Skeletal muscle tissue (tissue), 4 donors: ENCODE results near the gene CDS1. TPM values are rescaled to one million over a fixed set of nuclear protein-coding genes. Genes with fewer than 3 reads are reported as not detected.
"Not testable (repeated sequence)": the region's sequence is repeated elsewhere in the genome, so short reads cannot be mapped to it uniquely, and the experiment has no call there.

ENCODE experiments used
- H3K27ac ChIP-seq: one replicate; pipeline ENCODE4 v1.7.0; 2013; ENCODE audit warnings: mild to moderate bottlenecking, low read depth, low read length, inconsistent platforms
- H3K27me3 ChIP-seq, 3 donors: one replicate each; pipeline ENCODE4 v1.7.0; 2013; ENCODE audit warnings: low read length in 3 of 3; ENCODE audit not compliant: control insufficient read depth in 3 of 3, insufficient read depth in 3 of 3
- H3K36me3 ChIP-seq, 3 donors: one replicate each; pipeline ENCODE4 v1.7.0; 2013; ENCODE audit warnings: low read length in 3 of 3; ENCODE audit not compliant: control insufficient read depth in 3 of 3, insufficient read depth in 3 of 3
- H3K4me1 ChIP-seq, 3 donors: one replicate each; pipeline ENCODE4 v1.7.0; 2013; ENCODE audit warnings: low read length in 3 of 3, mild to moderate bottlenecking in 3 of 3; ENCODE audit not compliant: control insufficient read depth in 3 of 3, insufficient read depth in 3 of 3
- H3K4me3 ChIP-seq, 3 donors: one replicate each; pipeline ENCODE4 v1.7.0; 2013; ENCODE audit warnings: low read length in 3 of 3
- H3K9ac ChIP-seq, 3 donors: one replicate each; pipeline ENCODE4 v1.7.0; 2013; ENCODE audit warnings: low read length in 3 of 3, mild to moderate bottlenecking in 3 of 3, moderate library complexity in 2 of 3, low read depth in 1 of 3
- H3K9me3 ChIP-seq, 3 donors: one replicate each; pipeline ENCODE4 v1.7.0; 2013; ENCODE audit warnings: low read length in 3 of 3; ENCODE audit not compliant: control insufficient read depth in 3 of 3
- total RNA-seq: library from RNA; depleted of rRNA; stranded (reverse); fragments of >200 nt; gene quantifications from one replicate; pipeline ENCODE4 v1.2.3, GENCODE V29; 2014
- donor health status: Osteomylitis.

The CDS1 gene
- total RNA-seq, 1 donor from 2014 or later = 0.52 TPM

DNA sequence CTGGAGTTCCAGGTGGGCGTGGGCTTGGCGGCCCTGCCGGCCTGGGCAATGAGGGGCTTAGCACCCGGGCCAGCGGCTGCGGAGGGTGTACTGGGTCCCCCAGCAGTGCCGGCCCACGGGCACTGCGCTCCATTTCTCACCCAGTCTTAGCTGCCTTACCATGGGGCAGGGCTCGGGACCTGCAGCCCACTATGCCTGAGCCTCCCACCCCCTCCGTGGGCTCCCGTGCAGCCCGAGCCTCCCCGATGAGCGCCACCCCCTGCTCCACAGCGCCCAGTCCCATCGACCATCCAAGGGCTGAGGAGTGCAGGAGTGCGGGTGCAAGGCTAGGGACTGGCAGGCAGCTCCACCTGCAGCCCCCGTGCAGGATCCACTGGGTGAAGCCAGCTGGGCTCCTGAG, 81.8 kb downstream of the CDS1 start:
- not testable (repeated sequence) for H3K36me3 ChIP-seq, H3K27ac ChIP-seq, H3K4me3 ChIP-seq, H3K4me1 ChIP-seq, H3K27me3 ChIP-seq, H3K9me3 ChIP-seq, H3K9ac ChIP-seq

GRCh38 chr4:84666439-84666838, 83.5 kb downstream of the CDS1 start:
- H3K27ac ChIP-seq = no peak overlapping the region
- H3K9me3 ChIP-seq = no peaks in the 10 kb centered on the region
- peaks cover 5 to 16% (median 6%) of the 10 kb centered on the region in 3 donors for H3K36me3 ChIP-seq
- no peaks in the 10 kb centered on the region for H3K27me3 ChIP-seq
- H3K9ac ChIP-seq = no peak overlapping the region
- H3K4me1 ChIP-seq = no peaks in the 10 kb centered on the region
- H3K4me3 ChIP-seq = no peak overlapping the region

- H3K36me3 ChIP-seq = peaks cover 10 to 35% (median 16%) of the 10 kb centered on the region in 3 donors
- no peaks in the 10 kb centered on the region for H3K27me3 ChIP-seq
- H3K4me1 ChIP-seq = no peaks in the 10 kb centered on the region
- H3K9ac ChIP-seq = no peak overlapping the region
- no peaks in the 10 kb centered on the region for H3K9me3 ChIP-seq
- H3K4me3 ChIP-seq = no peak overlapping the region
- no peak overlapping the region for H3K27ac ChIP-seq
These were observed 86.3 kb downstream of the CDS1 start for GRCh38 chr4:84669201-84669600.

DNA sequence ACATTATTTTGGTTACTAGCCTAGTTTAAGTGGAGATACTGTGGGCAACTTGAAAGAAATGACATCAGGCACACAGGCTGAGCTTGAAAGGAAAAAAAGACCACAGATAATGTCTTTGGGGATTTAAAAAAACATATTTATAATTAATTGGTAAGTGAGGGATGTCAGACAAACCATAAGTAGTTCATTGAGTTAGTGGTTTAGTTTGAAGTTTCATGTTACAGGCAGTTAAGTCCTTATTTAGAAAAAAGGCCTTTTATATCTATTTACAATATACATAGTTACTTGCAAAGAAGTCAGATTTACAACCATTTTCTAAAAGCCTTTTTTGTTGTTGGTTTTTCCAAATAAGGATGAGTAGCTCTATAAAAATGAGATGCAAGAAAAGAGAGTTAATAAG, 89.2 kb downstream of the CDS1 start:
- H3K4me3 ChIP-seq = no peak overlapping the region
- no peak overlapping the region for H3K9ac ChIP-seq
- no peaks in the 10 kb centered on the region for H3K27me3 ChIP-seq
- H3K27ac ChIP-seq = no peak overlapping the region
- H3K4me1 ChIP-seq = no peaks in the 10 kb centered on the region
- no peaks in the 10 kb centered on the region for H3K9me3 ChIP-seq
- peaks cover 26 to 58% (median 27%) of the 10 kb centered on the region in 3 donors for H3K36me3 ChIP-seq

GRCh38 chr4:84673475-84674240, 90.7 kb downstream of the CDS1 start:
- Histone ChIP-seq H3K27ac (no peak overlapping the region), H3K36me3 (peaks cover 33 to 69% (median 40%) of the 10 kb centered on the region in 3 donors), H3K9me3 (no peaks in the 10 kb centered on the region), H3K27me3 (no peaks in the 10 kb centered on the region), H3K4me1 (no peaks in the 10 kb centered on the region), H3K4me3 (no peak overlapping the region), H3K9ac (no peak overlapping the region)

DNA sequence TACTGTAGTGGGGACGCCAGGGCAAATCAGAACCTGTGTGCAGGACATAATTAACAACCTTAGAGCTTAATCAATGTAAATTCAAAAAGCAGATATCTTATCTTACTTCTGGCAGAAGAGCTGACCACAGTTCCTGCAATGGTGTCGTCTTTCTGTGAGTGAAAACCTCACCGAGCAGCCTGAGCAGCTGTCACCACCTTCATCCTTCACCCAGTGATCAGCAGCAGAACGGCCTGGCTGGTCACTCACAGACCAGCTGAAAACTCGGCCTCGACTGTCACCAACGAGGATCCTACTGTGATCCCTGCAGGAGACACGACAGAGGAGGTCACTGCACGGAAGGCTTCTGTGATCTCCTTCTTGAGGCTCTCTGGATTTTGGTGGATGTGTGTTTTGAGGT, 94.2 kb downstream of the CDS1 start:
- Histone ChIP-seq H3K27ac (no peak overlapping the region), H3K4me1 (peaks cover 2 to 7% (median 4%) of the 10 kb centered on the region in 3 donors), H3K9ac (no peak overlapping the region), H3K27me3 (no peaks in the 10 kb centered on the region), H3K9me3 (no peaks in the 10 kb centered on the region), H3K4me3 (no peak overlapping the region), H3K36me3 (peaks cover 36 to 69% (median 49%) of the 10 kb centered on the region in 3 donors)

GRCh38 chr4:84677995-84678394, 95.1 kb downstream of the CDS1 start:
- Histone ChIP-seq H3K9ac (no peak overlapping the region), H3K27me3 (no peaks in the 10 kb centered on the region), H3K36me3 (peaks cover 37 to 65% (median 46%) of the 10 kb centered on the region in 3 donors), H3K9me3 (no peaks in the 10 kb centered on the region), H3K27ac (no peak overlapping the region), H3K4me3 (no peak overlapping the region), H3K4me1 (peaks cover 4 to 16% (median 12%) of the 10 kb centered on the region in 3 donors)

DNA sequence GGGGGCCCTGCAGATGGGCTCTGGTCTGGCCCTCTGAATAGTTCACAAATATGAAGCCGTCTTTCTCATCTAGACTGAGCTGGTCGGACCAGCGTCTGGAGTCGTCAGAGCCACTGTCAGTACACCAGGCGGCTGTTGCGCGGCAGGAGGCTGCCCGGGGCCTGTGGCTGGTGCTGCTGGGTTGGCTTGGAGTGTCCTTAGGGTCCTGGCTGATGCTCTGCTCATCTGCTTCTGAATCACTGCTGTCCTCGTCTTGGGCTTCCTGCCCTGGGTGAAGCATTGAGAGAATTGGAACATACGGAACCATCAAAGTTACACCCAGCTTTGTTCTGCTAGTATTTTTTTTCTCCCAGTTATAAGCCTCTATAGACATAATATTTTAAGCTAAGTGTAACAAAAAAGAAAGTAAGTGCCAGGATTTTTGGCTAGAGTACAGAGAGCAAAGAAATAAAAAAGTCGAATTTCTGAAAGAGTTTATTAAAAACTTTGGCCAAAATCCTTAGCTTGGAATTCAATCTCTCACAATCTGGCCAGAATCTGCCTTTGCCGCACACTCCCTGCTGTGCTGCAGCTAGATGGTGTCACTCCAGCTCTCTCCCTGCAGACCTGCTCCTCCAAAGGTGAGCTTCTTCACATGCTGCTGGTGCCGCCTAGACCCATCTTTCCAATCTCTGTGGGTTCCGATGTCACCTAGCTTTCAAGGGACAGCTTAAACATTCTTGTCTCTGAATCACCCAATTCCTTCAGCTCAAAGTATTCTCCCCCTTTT, 96.2 kb downstream of the CDS1 start:
- H3K4me3 ChIP-seq = no peak overlapping the region
- H3K9ac ChIP-seq = no peak overlapping the region
- H3K9me3 ChIP-seq = no peaks in the 10 kb centered on the region
- H3K27me3 ChIP-seq = no peaks in the 10 kb centered on the region
- no peak overlapping the region for H3K27ac ChIP-seq
- peaks cover 4 to 17% (median 14%) of the 10 kb centered on the region in 3 donors for H3K4me1 ChIP-seq
- peaks cover 47 to 72% (median 57%) of the 10 kb centered on the region in 3 donors for H3K36me3 ChIP-seq

DNA sequence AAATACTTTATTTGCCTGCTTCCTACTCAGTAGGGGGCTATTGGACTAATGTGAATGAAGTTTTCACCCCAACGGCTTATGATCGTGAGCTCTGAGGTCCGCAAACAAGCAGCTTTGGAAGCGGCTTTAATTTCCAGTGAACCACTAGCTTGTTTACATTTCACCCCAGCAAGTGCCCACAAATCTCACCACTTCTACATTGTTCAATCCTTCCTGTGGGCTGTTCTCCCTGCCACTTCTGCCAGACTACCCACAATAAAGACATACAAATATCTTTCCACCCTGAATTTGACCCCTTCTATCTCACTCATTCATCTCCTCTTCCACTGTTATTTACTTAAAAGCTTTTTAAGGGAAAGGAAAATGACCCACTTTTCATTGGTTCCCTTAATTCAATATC, 98.0 kb downstream of the CDS1 start:
- Histone ChIP-seq H3K27me3 (no peaks in the 10 kb centered on the region), H3K4me1 (peaks cover 4 to 17% (median 14%) of the 10 kb centered on the region in 3 donors), H3K9ac (no peak overlapping the region), H3K36me3 (peaks cover 46 to 71% (median 61%) of the 10 kb centered on the region in 3 donors), H3K4me3 (no peak overlapping the region), H3K27ac (no peak overlapping the region), H3K9me3 (no peaks in the 10 kb centered on the region)
